Measurements from ENCODE around the gene GPHN.
"Not testable (repeated sequence)": the region's sequence is repeated elsewhere in the genome, so short reads cannot be mapped to it uniquely, and the experiment has no call there.

GPHN gene

DNA sequence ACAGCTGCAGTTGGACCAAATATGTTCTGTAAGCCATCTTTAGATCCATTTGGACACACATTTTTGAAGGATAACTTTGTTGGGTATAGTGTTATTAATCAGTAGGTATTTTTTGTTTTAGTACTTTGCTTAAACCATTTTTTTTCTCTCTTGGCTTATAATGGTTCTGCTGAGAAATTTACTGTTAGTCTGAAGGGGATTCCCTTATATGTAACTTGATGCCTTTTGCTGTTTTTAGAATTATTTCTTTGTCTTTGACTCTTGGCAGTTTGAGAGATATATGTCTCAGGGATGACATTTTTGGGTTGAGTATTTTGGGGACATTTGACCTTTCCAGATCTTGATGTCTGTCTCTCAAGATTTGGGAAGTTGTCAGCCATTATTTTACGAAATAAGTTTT is 169.8 kb downstream of the GPHN start:
- no peak for DNase-seq

DNA sequence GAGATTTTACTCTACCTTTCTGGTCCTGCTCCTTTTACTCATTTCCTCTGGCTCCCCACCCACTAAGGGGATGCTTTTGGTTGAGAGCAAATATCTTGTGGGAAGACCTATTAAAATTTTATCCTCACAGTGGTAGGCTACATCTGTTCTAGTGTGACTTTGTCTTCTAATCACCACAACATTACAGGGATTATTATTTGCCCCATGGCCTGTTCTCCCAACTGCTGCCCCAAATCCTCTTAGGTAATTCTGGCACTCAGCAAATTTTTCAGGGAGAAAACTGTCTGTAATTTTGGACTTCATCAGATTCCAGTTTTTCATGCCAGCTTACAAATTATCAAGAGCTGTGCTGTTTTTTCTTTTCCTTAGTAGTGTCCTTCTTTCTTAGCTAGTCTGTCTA is 172.3 kb downstream of the GPHN start:
- DNase-seq: no peak

- DNase-seq: no peak
Observed at GRCh38 chr14:66696326-66696725, 188.4 kb downstream of the GPHN start.

- DNase-seq: no peak
Observed at GRCh38 chr14:66698503-66698902, 190.6 kb downstream of the GPHN start.

DNA sequence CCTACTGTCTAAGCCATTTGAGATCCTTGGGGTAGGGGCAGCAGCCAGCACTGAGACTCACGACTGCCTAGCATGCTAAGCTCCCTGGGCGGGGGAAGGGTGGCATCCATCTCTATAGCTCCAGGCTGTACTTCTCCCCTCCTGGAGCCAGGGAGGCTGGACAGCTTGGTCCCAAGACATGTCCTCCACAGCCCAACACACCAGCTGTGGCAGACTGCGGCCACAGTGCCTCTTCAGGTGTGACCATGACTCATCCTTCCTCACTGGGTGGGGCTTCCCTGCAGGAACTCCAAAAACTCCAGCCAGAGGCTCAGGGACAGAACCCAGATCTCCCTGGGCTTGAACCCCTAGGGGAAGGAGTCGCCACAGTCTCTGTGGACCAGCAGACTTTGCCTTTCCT is 193.9 kb downstream of the GPHN start:
- no peak for DNase-seq

DNA sequence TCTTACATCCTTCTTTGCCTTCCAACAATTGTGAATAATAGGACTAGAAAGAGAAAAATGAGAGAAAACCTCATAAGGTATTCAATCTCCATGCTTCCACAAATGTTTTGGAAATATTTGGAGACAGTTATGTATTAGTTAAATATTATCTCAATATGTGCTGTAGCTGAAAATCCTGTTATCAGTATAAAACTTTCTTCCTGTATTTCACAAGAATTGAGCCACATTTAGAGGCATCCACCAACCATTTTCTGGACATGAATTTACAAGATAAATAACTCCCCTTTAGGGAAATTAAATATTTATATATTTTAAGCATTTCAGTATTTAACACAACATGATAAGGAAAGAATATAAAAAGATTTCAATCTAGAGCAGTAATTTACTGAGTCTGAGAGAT is 200.3 kb downstream of the GPHN start:
- no peak for DNase-seq

DNA sequence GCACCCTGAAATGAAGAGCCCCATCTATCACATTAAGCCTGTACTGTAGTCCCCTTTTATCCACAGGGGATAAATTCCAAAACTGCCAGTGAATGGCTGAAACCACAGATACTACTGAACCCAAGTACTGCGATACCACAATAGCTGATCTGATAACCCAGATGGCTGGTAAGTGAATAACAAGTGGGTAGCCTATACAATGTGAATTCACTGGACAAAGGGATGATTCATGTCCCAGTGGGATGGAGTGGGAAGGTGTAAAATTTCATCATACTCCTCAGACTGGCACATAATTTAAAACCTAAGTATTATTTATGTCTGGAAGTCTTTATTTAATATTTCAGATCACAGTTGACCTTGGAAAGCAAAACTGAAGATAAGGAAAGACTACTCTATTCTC is 201.3 kb downstream of the GPHN start:
- no peak for DNase-seq

DNA sequence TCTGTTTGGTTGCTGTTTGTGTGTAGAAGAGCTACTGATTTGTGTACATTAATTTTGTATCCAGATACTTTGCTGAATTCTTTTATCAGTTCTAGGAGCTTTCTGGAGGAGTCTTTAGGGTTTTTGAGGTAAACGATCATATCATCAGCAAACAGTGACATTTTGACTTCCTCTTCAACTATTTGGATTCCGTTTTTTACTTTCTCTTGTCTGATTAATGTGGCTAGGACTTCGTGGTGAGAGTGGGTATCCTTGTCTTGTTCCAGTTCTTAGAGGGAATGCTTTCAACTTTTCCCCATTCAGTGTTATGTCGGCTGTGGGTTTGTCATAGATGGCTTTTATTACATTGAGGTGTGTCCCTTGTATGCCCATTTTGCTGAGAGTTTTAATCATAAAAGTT is 206.3 kb downstream of the GPHN start:
- not testable (repeated sequence) for DNase-seq

DNA sequence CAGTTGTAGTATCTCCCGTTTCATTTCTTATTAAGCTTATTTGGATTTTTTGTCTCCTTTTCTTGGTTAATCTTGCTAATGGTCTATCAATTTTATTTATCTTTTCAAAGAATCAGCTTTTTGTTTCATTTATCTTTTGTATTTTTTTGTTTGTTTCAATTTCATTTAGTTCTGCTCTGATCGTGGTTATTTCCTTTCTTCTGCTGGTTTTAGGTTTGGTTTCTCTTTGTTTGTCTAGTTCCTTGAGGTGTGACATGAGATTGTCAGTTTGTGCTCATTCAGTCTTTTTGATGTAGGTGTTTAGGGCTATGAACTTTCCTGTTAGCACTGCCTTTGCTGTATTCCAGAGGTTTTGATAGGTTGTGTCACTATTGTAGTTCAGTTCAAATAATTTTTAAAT is 207.4 kb downstream of the GPHN start:
- DNase-seq: not testable (repeated sequence)

DNA sequence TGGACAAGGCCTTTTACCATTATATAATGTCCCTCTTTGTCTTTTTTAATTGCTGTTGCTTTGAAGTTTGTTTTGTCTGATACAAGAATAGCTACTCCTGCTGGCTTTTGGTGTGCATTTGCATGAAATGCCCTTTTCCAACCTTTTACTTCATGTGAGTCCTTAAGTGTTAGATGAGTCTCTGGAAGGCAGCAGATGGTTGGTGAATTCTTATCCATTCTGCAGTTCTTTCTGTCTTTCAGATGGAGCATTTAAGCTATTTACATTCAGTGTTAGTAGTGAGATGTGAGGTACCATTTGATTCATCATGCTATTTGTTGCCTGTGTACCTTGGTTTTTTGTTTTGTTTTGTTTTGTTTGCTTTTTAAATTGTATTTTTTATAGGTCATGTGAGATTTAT is 208.3 kb downstream of the GPHN start:
- DNase-seq: no peak

- DNase-seq: no peak
Observed at GRCh38 chr14:66717561-66718140, 209.7 kb downstream of the GPHN start.

GRCh38 chr14:66724996-66725395 is 217.0 kb downstream of the GPHN start:
- DNase-seq: no peak

DNA sequence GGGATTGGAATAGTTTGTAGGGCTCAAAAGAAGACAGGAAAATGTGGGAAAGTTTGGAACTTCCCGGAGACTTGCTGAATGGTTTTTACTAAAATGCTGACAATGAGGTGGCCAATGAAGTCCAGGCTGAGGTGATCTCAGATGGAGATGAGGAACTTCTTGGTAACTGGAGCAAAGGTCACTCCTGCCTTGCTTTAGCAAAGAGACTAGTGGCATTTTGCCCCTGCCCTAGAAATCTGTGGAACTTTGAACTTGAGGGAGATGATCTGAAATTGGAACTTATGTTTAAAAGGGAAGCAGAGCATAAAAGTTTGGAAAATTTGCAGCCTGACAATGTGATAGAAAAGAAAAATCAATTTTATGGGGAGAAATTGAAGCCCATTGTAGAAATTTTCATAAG is 223.4 kb downstream of the GPHN start:
- not testable (repeated sequence) for DNase-seq

- DNase-seq: no peak
Observed at GRCh38 chr14:66735853-66736252, 227.9 kb downstream of the GPHN start.

GRCh38 chr14:66739826-66740225 is 231.9 kb downstream of the GPHN start:
- no peak for DNase-seq

DNA sequence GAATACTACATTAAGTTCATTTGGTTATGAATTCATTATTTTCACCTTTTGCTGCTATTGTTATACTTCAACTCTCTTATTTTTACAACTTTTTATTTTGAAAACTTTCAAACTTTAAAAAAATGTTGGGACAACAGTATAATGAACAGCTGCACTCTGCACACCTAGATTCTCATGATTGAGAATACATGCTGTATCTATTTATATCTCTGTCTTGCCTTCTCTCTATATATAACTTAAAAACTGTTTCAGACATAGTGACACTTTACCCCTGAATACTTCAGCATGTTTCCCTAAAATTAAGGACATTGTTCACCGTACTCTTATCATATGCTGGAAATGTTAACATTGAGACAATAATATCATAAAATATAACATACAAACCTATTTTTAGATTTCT is 237.1 kb downstream of the GPHN start:
- DNase-seq: no peak

GRCh38 chr14:66746316-66747006 is 238.5 kb downstream of the GPHN start:
- DNase-seq: no peak

DNA sequence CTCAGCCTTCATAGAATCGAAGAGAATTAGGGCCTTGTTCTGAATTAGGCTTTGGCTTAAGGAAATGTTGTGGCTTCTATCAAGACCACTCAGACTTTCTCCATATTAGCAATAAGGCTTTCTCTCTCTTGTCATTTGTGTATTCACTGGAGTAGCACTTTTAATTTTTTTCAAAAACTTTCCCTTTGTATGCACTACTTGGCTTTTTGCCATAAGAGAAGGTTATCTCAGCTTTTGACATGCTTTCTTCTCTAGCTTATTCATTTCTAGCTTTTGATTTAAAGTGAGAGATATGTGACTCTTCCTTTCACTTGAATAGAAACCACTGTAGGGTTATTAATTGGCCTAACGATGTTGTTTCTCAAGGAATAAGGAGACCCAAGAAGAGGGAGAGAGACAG is 244.2 kb downstream of the GPHN start:
- DNase-seq: no peak

DNA sequence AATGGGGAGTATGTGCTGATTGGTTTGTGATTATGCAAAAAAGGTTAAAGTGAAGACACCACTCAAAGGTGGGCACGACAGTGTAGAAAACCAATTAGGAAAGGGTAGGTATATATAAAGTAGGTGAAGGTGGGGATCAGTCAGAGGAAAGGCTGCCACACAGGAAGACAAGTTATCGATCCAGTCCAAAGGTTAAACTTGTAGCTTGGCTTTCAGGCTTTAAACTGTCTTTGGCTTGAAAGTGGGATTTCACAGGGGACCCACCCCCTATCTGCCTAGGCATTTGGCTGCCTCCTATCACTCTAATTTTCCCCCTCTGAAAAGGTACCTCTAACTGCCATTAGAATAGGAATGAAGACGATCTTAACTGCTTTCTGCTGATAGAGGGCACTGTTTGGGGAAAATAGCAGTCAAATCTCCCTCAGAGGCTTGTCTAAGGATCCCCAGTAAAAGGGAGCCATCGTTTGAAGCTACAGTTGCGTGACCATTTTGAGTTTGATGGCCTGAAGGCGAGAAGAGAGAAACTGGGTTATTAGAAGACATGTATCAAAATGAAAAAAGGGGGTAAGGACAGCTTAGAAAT is 250.2 kb downstream of the GPHN start:
- no peak for DNase-seq

DNA sequence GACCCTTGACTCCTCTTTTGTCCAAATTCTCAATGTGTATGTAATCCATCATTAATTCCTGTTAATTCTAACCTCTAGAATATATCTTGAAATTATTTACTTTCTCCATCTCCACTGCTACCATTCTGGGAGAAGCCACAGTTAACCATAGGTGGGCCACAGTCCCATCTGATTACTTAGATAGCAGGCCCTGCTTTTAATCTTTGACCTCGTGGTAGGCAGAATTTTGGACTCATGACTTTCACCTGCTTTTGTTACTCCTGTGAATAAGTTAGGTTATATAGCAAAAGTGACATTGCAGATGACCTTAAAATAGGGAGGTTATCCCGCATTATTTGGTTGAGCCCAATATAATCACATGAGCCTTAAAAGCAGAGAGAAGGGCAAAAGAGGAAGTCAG is 264.2 kb downstream of the GPHN start:
- DNase-seq: no peak

DNA sequence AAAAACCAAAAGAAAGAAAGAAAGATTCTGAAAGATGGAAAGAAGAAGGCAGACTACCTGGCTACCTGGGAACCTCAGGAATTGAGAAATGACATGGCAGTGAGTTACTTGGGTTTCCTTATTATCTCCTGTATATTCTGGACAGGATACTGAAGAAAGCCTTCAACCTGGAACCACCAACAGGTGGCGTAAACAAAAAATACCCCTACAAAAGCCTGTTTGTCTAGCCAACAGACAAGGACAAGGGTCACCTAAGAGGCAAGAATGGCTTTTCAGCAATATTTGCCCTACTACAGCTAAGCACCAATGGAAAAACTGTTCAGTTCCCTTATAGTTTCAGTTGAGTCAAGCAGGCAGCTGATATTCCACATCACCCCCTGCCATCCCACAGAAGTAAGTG is 274.9 kb downstream of the GPHN start:
- DNase-seq: no peak

- no peak for DNase-seq
Observed at GRCh38 chr14:66790101-66790500, 282.2 kb downstream of the GPHN start.

DNA sequence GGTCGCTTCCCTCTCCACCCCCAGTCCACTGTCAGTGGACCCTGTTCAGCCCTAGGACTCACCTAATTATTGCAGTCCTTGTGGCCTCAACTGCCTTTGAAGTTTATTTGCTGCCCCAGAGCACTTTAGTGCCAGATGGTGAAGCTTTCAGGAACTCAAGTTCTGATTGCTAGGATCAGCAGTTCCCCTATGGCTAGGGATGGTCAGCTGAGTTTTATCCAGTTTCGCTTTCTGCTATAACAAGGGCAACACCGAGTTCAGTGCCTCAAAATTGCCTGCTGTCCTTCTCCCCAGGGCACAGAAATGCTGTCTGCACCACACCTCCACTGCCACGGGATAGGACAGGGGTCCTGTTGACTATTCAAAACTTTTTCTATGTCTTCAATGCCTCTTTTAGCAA is 295.0 kb downstream of the GPHN start:
- no peak for DNase-seq

DNA sequence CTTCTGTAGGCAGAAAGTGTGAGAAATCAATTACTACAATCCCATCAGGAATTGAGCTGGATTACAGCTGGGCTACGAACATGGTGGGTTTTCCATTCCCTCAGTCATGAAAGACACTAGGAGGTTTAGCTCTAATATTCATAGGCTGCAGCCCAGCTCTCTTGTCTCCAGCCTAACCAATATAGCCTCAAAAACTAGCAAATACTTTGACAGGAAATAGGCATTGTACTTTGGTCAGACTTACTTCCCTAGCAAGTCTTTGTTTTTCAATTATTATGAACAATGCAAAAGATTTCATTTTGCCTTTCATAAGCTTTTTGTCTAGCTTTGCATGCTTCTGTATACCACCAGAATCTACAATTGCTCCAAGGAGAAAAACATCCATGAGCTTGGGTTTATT is 296.2 kb downstream of the GPHN start:
- no peak for DNase-seq

DNA sequence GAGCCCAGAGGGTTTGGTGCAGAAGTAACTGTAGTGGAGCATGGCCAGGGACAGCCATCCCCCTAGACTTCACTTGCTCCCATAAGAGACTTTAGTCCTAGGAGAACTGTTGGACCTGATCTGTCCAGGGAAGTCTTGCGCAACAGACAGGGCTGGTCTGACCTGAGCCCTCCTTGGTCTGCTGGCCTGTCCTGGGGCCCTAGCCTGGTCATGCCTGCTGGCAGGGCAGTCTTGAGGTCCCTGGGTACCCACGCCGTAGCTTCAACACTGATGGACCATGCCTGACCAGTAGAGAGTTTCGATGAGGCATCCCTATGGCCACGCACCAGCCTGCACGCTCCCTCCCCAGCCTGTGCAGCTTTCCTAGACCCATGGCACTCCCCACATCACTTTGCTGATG is 305.7 kb downstream of the GPHN start:
- DNase-seq: no peak
